22Rv1 (cell line): Measurements from ENCODE around the gene DTNBP1.

Source experiments
- CTCF ChIP-seq: fragments of 450-650 bp; IDR thresholded peaks from 2 replicates; pipeline ENCODE4 v1.5.1; 2017; ENCODE audit warnings: mild to moderate bottlenecking
- ZFX ChIP-seq: fragments of 450-650 bp; IDR thresholded peaks from 2 replicates; pipeline ENCODE4 v1.6.1; 2017; ENCODE audit warnings: antibody characterized with exemption, borderline replicate concordance

- TF ChIP-seq CTCF = no peak
- no peak for TF ChIP-seq ZFX
These were observed 46.9 kb upstream of the DTNBP1 start for GRCh38 chr6:15709651-15710269.
